Hippocampal formation (tissue), 2 donors: Measurements from ENCODE around the gene DIPK1A.
"Not testable (repeated sequence)": the region's sequence is repeated elsewhere in the genome, so short reads cannot be mapped to it uniquely, and the experiment has no call there.

Source experiments
- DNase-seq, 2 donors: peaks; one replicate each; lab custom pipeline; 2025; lab: John Stamatoyannopoulos, UW

Gene DIPK1A

DNA sequence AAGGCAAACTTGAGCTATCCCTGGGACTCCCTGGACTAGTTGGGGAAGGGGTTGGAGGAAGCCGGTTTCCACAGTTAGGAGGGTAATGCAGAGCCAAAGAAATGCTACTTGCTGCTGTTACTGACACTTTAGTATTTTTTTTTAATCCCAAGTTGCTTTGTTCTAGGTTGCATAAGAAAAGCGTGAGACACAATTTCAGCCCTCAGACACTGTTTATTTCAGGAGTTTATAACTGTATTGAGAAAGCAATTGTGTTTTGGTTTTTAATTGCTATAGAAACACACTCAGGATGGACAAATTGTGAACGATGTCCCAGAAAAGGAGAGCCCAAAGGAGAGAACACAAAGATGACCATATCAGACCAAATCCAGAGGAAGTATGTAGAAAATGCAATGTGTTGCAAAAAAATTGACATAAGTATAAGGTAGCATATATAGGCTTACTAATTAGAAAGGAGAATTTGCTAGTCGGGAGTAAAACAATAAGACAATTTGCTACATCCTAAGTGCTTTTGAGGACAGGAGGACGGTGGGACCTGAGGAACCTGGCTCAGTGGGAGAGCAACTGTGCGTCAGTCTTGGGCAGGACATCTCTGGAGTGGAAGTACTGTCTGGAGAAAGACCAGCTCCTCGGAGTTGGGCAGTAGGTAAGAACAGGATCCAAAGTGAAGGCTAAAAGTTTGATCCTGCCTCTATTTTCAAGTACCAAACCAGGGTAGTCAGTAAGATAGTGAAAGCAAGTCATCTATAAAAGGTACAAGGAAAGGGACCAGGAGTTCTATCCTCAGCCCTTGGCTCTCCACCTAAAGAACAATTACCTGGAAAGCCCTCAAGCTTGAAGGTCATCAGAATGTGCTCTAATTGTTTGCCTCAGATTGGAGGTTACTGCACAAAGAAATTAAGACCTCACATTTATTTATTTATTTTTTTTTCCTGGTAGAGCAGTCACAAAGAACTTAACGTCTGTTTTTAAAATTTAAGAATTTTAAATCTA, 39.9 kb downstream of the DIPK1A start:
- no peak for DNase-seq

DNA sequence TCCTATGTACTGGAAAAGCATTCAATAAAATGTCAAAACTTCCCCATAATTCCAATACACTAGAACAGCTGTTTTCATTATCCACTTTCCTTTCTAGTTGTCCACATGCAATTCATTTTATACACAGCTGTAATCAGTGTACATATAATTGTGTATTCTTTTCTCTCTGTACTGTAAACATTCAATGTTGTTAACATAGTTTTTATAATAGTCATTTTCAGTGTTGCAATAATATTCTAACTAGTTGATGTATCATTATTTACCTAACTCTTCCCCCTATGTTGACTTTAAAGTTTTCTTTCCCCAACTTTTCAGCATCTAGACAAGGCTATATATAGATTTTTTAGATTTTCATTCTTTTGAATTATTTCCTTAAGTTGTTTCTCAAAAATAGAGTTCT, 44.4 kb downstream of the DIPK1A start:
- DNase-seq, result no peak

- no peak for DNase-seq
Observed at GRCh38 chr1:92915547-92915946, 45.7 kb downstream of the DIPK1A start.

GRCh38 chr1:92913093-92913819, 48.0 kb downstream of the DIPK1A start:
- DNase-seq, result no peak

DNA sequence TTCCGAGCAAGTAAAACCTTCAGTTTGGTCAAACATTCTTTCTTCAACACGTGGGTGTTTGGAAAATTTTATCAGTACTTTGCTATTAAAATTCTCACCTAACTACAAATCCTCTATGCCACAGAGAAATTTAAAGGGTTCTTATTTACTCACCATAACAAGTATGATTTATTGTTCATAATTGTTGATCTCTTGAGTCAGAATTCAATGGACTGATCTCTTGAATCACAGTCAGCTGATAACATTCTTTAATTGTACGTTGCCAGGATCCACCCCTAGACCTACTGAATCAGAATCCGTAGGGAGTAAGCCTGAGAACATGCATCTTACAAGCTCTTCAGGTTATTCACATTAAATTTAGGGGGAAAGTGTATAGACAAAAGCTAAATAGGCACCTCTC, 51.2 kb downstream of the DIPK1A start:
- no peak for DNase-seq

DNA sequence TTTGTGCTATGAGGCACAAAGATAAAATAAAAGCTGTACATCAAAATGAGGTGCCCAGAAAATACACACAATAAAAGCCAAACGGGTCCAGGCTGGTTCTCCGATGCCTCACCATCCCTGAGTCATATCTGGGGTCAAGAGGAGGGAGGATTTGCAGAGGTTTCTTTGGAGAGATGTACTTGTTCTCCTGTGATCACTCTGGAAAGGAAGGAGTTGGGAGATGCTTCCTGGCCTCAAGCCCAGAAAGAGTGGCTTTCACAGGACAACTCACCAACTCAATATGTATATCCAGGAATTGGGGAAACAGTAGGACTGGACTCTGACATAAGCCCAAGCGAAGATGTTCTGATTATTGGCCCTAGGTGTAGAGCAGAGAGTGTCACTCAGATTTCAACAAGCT, 51.9 kb downstream of the DIPK1A start:
- no peak for DNase-seq

GRCh38 chr1:92907949-92908684, 53.1 kb downstream of the DIPK1A start:
- no peak for DNase-seq

GRCh38 chr1:92903765-92904164, 57.5 kb downstream of the DIPK1A start:
- DNase-seq, result no peak

DNA sequence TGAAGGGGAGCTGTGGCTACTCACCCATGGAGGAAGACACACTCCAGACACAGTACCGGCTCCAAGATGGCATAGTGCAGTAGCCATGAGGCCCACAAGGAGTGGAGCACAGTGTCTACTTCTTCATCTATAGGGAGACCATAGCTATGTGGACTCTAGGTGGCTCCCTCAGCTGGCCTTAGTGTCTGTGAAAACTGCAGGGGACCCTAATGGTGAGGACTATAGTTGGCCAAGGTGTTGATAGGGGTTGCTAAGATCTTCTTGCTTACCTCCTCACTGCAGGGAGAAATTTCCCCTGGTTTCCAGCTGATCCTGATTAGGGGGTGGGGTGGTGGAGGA, 58.9 kb downstream of the DIPK1A start:
- DNase-seq, result no peak

DNA sequence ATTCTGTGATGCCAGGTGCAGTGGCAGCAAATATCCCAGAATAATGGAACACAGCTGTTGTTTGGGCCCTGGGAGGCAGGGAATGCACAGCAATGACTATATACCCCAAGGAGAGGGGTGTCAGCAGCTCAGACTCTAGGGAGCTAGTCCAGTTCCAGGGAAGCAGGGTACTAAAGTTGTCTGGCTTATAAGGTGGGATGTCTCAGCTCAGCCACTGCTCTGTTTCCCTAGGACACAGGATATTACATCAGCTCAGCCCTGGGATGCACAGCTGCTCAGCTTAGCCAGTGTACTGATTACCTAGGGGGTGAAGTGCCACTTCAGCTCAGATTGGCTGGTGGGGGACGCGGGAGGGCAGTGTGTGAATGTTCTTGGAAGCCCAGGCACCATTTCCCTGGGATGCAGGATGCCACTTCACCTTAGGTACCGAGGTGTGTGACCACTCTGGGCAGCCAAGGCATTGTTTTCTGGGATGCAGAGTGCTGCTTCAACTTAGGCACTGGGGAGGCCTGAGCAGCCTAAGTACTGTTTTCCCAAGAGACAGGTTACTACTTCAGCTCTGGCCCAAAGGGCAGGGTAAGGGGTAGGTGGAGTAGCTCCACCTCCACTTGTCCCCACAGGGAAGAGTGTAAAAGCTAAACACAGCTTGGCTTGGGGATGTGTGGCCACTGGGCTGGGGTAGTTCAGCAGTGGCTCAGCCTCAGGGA, 59.4 kb downstream of the DIPK1A start:
- DNase-seq, result no peak

DNA sequence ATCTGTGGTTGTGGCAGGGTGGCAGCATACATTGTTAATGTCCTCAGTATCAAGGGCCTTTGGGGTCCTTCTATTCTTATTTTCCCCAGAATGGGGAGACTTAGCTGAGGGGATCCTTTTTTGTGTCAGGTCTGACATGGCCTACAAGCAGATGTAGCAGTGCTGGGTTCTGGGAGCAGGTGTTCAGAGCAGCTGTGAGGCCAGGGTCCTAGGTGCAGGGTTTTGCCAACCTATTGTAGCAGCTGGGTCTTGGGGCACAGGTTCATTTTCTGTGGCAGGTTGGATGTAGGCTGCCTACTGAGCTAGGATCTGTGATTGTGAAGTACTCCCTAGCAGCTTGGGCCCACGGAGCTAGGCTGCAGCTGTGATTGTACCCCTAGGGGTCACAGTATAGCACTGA, 60.1 kb downstream of the DIPK1A start:
- DNase-seq, result no peak

DNA sequence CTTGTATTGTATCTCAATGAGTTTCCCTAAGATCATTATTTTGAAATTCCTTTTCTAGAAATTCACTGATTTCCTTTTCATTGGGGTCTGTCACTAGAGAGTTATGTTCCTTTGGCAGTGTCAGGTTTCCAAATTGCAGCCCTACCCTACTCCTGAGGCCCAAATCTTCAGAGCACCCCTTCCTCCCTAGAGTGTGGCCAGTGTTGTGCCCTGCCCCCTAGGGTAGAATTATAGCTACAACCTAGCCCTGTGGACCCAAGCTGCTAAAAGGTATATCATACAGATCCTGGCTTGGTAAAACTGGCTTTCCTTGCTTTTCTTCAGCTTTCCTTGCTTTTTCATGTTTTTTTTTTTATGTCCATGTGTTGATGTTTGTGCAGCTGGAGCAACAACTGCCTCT, 60.7 kb downstream of the DIPK1A start:
- no peak for DNase-seq

DNA sequence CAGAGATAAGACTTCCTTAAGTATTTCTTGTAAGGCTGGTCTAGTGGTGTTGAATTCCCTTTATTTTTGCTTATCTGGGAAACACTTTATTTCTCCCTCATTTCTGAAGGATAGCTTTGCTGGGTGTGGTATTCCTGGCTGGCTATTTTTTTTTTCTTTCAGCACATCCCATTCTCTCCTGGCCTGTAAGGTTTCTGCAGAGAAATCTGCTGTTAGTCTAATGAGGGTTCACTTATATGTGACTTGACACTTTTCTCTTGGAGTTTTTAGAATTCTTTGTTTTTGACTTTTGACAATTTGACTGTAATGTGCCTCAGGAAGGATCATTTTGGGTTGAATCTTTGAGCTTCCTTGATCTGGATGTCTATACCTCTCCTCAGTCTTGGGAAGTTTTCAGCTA, 61.5 kb downstream of the DIPK1A start:
- no peak for DNase-seq

DNA sequence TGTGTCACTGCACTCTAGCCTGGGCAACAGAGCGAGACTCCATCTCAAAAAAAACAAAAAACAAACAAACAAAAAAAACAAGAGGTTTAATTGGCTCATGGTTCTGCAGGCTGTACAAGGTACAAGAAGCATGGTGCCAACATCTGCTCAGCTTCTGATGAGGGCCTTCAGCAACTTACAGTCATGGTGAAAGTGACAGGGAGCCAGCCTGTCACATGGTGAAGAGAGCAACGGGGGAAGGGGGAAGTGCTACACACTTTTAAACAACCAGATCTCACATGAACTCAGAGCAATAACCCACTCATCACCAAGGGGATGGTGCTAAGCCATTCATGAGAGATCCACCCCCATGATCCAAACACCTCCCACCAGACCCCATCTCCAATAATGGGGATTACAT, 63.2 kb downstream of the DIPK1A start:
- not testable (repeated sequence) for DNase-seq

GRCh38 chr1:92887465-92887864, 73.8 kb downstream of the DIPK1A start:
- DNase-seq, result no peak

DNA sequence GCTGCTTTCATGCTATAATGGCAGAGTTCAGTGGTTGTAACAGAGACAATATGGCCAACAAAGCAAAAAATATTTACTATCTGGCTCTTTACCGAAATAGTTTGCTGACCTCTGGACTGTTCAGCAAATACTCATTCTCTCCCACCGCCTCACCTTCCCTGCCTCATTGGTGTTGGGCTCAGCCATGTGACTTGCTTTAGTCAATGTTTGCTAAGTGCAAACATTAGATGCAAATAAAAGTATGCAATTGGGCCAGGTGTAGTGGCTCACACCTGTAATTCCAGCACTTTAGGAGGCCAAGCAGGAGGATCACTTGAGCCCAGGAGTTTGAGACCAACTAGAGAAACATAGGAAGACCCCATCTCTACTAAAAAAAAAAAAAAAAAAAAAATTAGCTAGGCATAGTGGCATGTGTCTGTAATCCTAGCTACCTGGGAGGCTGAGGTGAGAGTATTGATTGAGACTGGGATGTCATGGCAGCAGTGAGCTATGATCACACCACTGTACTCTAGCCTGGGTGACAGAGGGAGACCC, 74.3 kb downstream of the DIPK1A start:
- DNase-seq, result no peak

- DNase-seq, result no peak
Observed at GRCh38 chr1:92884195-92884594, 77.1 kb downstream of the DIPK1A start.

GRCh38 chr1:92883297-92883696, 78.0 kb downstream of the DIPK1A start:
- no peak for DNase-seq

GRCh38 chr1:92882819-92883218, 78.4 kb downstream of the DIPK1A start:
- DNase-seq, result no peak

DNA sequence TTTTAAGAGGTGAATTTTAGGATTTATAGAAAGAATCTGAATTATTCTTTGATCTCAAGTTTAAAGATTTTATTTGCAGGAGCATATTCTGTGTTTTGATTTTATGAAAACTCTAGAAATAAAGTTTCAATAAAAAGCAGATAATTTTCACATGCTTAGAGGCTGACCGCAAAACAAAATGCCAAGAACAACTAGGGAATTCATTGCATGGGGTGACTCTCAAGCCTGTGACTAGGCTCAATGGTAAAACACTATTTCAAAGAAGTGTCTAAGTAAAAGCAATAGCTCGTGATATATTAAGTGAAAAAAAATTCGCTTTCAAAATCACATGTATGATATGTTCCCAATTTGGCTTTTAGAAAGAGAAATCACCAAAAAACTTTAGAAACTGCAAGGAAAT, 79.9 kb downstream of the DIPK1A start:
- DNase-seq, result no peak

GRCh38 chr1:92879316-92879968, 81.8 kb downstream of the DIPK1A start:
- DNase-seq, result no peak
